Thyroid gland (tissue), 4 donors: ENCODE results near the gene ARHGEF4. TPM values are rescaled to one million over a fixed set of nuclear protein-coding genes. Genes with fewer than 3 reads are reported as not detected.

Experiments
- DNase-seq, 2 donors: peaks; one replicate each; pipeline ENCODE4 v3.0.0-alpha.2; 2019
- H3K27ac ChIP-seq, 3 donors: fragments of 200-600 bp; sonication (generic); 1 replicate in 2 of 3; 2 replicates in 1 of 3; pipeline ENCODE4 v1.5.1; 2016 to 2019; ENCODE audit warnings: mild to moderate bottlenecking in 1 of 3, moderate library complexity in 1 of 3
- H3K27me3 ChIP-seq: fragments of 200-600 bp; sonication (generic); one replicate; pipeline ENCODE4 v1.5.1; 2019
- H3K36me3 ChIP-seq, 2 donors: fragments of 200-600 bp; sonication (generic); one replicate each; pipeline ENCODE4 v1.5.1; 2016 to 2019
- H3K4me1 ChIP-seq, 2 donors: fragments of 200-600 bp; sonication (generic); one replicate each; pipeline ENCODE4 v1.5.1; 2017 to 2019
- H3K4me3 ChIP-seq, 3 donors: fragments of 200-600 bp; sonication (generic); replicated peaks in 1 of 3; 1 replicate in 2 of 3; 2 replicates in 1 of 3; pipeline ENCODE4 v1.5.1; 2016; ENCODE audit warnings: mild to moderate bottlenecking in 1 of 3
- H3K9me3 ChIP-seq: fragments of 200-600 bp; sonication (generic); one replicate; pipeline ENCODE4 v1.5.1; 2017
- CTCF ChIP-seq, 6 experiments: fragments of 200-600 bp in 3 of 6; fragments of 450-650 bp in 3 of 6; sonication (generic) in 3 of 6; IDR thresholded peaks; one replicate each; pipeline ENCODE4 v1.5.1; 2016 to 2019; ENCODE audit warnings: antibody characterized with exemption in 6 of 6, mild to moderate bottlenecking in 2 of 6, inconsistent platforms in 1 of 6, moderate library complexity in 1 of 6
- POLR2A ChIP-seq, 2 donors: fragments of 450-650 bp; IDR thresholded peaks; one replicate each; pipeline ENCODE4 v1.6.1; 2017; ENCODE audit warnings: antibody characterized with exemption in 2 of 2, mild to moderate bottlenecking in 2 of 2, moderate library complexity in 1 of 2
- WGBS, 2 donors: methylation state at CpG; one replicate each; pipeline ENCODE4 v1.1.5; 2017; 5-methylcytosine and 5-hydroxymethylcytosine counted together
- intact Hi-C: fragments of 100-400 bp; cut with DNase I; formaldehyde crosslinking; loops from one replicate; pipeline ENCODE4 v1.15.1; 2023
- total RNA-seq, 4 donors: library from RNA; depleted of rRNA; stranded (reverse); fragments of >200 nt; gene quantifications; one replicate each; pipeline ENCODE4 v1.2.3, GENCODE V29; 2016

The ARHGEF4 gene
- total RNA-seq, 4 donors from 2014 or later = 15.6 to 24.3 (median 22.5) TPM

- no peak for DNase-seq
- WGBS, 2 donors = 85 to 92% methylated on average over 9 to 14 of the region's 16 CpGs
- intact Hi-C loops = no loop called here
- no peak overlapping the region for H3K4me3 ChIP-seq
- H3K27ac ChIP-seq = no peak overlapping the region
- no peaks in the 10 kb centered on the region for H3K36me3 ChIP-seq
- H3K27me3 ChIP-seq = no peaks in the 10 kb centered on the region
- no peaks in the 10 kb centered on the region for H3K9me3 ChIP-seq
- H3K4me1 ChIP-seq = peaks cover 0 to 9% of the 10 kb centered on the region in 2 donors
- TF ChIP-seq POLR2A (IDR thresholded peaks at IDR 0.05) (no peak), CTCF (IDR thresholded peaks at IDR 0.05) (no peak)
These were observed 2.5 kb downstream of the ARHGEF4 start for GRCh38 chr2:130839011-130839780.

GRCh38 chr2:130840506-130840905 is 3.8 kb downstream of the ARHGEF4 start:
- TF ChIP-seq POLR2A (IDR thresholded peaks at IDR 0.05) (no peak), CTCF (IDR thresholded peaks at IDR 0.05) (no peak)
- no peak for DNase-seq
- Histone ChIP-seq H3K27me3 (no peaks in the 10 kb centered on the region), H3K27ac (no peak overlapping the region), H3K4me1 (peaks cover 0 to 10% of the 10 kb centered on the region in 2 donors), H3K4me3 (no peak overlapping the region), H3K36me3 (no peaks in the 10 kb centered on the region), H3K9me3 (no peaks in the 10 kb centered on the region)
- intact Hi-C loops = no loop called here
- 84 to 96% methylated on average over 4 to 6 of the region's 8 CpGs for WGBS, 2 donors

DNA sequence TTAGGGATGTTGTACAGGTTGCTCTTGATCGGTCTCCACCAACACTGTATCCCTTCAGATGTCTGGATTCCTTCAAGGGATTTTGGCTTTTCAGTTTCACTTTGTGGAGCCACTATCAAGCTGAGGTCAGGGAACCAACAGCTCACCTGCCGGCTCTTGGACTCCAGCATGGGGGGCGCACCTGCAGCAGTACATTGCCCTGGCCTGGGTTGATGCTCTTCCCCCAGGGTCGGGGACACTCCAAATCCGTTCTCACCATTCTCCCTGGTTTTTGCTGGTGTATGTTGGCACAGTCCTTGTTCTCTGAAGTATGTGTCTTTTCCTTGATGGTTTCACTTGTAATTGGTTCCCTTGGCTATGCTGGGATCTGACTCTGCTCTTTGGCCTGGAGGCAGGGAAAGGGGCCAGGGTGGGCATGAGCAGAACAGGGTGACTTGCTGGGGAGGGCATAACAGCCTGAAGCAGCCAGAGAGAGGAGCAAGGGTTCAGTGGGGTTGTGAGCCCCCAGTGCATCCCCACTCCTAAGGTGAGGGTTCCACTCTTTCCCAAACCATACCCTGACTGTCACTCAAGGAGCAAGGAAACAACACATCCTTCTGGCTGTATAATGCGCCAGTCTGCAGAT is 5.1 kb downstream of the ARHGEF4 start:
- no peak for DNase-seq
- peaks cover 0 to 8% of the 10 kb centered on the region in 2 donors for H3K4me1 ChIP-seq
- H3K27ac ChIP-seq = no peak overlapping the region
- intact Hi-C loops = no loop called here
- H3K9me3 ChIP-seq = no peaks in the 10 kb centered on the region
- WGBS, 2 donors = 93 to 94% methylated on average over 6 of the region's 6 CpGs
- no peak overlapping the region for H3K4me3 ChIP-seq
- TF ChIP-seq CTCF (IDR thresholded peaks at IDR 0.05) = no peak
- TF ChIP-seq POLR2A (IDR thresholded peaks at IDR 0.05) = no peak
- no peaks in the 10 kb centered on the region for H3K27me3 ChIP-seq
- no peaks in the 10 kb centered on the region for H3K36me3 ChIP-seq

DNA sequence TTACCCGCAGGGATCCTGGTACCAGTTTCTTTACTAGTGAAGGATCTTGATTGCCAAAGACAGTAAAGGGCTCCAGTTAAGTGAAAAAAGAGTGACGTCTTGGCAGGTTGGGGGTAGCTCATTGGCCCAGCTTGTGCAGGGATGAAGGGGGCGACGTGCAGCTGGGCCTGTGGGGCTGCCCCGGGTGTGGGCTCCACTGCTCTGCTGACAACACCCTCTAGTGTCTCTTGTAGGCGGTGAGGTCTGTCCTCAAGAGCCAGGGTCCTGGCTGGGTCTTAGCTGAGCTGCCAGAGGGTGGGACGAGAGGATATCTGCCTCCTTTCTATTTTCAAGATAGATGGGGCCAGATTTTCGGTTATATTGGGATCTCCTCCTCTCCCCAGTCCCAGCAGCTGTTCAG is 6.1 kb downstream of the ARHGEF4 start:
- H3K4me3 ChIP-seq = no peak overlapping the region
- H3K27ac ChIP-seq = no peak overlapping the region
- no peaks in the 10 kb centered on the region for H3K9me3 ChIP-seq
- no peaks in the 10 kb centered on the region for H3K36me3 ChIP-seq
- peaks cover 0 to 7% of the 10 kb centered on the region in 2 donors for H3K4me1 ChIP-seq
- 80 to 83% methylated on average over 8 of the region's 8 CpGs for WGBS, 2 donors
- no peak for TF ChIP-seq POLR2A (IDR thresholded peaks at IDR 0.05)
- no peak for TF ChIP-seq CTCF (IDR thresholded peaks at IDR 0.05)
- intact Hi-C loops = no loop called here
- no peaks in the 10 kb centered on the region for H3K27me3 ChIP-seq
- DNase-seq = no peak

DNA sequence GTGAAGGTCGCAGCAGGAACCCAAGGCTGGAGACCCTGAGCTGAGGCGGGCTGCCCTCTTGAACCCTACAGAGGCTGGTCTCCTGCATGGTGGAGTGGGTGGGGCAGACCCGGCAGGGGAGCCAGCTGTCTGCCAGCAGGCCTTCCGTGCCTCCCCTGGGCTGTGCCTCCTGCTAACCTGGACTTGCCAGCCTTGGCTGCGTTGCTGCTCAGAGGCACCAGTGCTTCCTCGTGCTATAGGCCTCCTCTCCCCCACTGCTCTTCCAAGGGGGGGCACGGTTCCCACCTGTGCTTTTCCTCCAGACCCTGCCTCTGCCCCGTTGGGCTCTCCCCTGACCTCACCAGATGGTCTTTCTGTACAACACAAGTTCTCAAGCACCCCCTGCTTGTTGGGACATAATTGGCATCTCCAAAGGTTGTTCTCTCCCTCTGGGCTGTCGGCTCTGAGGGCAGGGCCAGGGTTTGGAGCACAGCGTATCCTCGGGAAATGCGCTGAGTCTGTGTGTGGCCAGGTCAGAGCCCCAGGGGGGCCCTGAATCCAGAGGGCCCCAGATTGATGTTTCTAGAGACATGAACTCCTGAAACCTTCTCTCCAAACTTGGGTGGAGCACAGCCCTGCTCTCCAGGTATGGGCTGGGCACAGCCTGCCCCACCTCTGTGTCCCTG is 6.7 kb downstream of the ARHGEF4 start:
- DNase-seq = no peak
- intact Hi-C loops = no loop called here
- TF ChIP-seq POLR2A (IDR thresholded peaks at IDR 0.05) (no peak), CTCF (IDR thresholded peaks at IDR 0.05) (no peak)
- Histone ChIP-seq H3K9me3 (no peaks in the 10 kb centered on the region), H3K4me1 (peaks cover 0 to 5% of the 10 kb centered on the region in 2 donors), H3K27ac (no peak overlapping the region), H3K4me3 (no peak overlapping the region), H3K36me3 (no peaks in the 10 kb centered on the region), H3K27me3 (no peaks in the 10 kb centered on the region)
- WGBS, 2 donors = 72 to 85% methylated on average over 8 to 9 of the region's 12 CpGs
